ENCODE data around the gene FRMD4B.

Gene FRMD4B

GRCh38 chr3:69322158-69322509 lies 63.8 kb downstream of the FRMD4B start:
- no peaks in the 10 kb centered on the region for H3K27me3 ChIP-seq (ENCODE audit: control insufficient read depth, insufficient read depth, low read length)
- H3K4me3 ChIP-seq (ENCODE audit: low read depth, low read length), result no peak overlapping the region
- no peaks in the 10 kb centered on the region for H3K4me1 ChIP-seq (ENCODE audit: control insufficient read depth, insufficient read depth, low read length)
- H3K36me3 ChIP-seq (ENCODE audit: control insufficient read depth, insufficient read depth, low read length), result no peaks in the 10 kb centered on the region
- H3K9ac ChIP-seq (ENCODE audit: low read depth, low read length), result no peak overlapping the region
- no peaks in the 10 kb centered on the region for H3K9me3 ChIP-seq (ENCODE audit: control insufficient read depth, insufficient read depth, low read length)
- no peak overlapping the region for H3K27ac ChIP-seq (ENCODE audit: low read depth, low read length)

DNA sequence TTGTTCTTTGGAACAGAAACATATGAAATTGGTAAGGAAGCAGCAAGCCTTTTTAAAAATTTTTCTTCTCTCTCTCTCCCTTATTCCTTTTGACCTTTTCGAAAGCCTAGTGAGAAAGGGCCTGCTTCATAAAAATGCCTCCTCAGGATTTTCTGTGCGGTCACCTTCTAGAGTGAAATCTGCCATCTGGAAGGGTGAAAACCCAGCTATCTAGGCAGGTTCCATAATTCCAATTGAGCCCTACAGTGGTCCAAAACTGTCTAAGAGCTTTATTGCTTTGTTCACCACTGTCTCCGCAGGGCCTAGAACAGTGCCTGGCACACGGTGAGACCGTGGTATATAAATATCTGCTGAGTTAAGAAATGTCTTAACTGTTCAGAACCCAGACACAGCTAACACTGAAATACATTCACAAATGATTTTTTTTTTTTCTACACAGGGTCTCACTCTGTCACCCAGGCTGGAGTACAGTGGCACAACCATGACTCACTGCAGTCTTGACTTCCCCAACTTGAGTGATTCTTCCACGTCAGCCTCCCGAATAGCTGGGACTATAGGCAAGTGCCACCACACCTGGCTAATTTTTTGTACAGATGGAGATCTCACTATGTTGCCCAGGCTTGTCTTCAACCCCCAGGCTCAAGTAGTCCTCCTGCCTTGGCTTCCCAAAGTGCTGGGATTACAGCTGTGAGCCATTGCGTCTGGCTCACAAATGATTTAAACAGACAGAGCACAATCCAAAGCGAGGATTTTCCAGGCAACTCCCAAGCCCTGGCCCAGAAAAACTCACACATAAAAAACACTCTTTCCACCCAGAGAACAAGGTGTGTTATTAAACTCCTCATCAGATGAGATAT lies 64.4 kb downstream of the FRMD4B start:
- Histone ChIP-seq H3K27ac (ENCODE audit: low read depth, low read length) (no peak overlapping the region), H3K9ac (ENCODE audit: low read depth, low read length) (no peak overlapping the region), H3K36me3 (ENCODE audit: control insufficient read depth, insufficient read depth, low read length) (no peaks in the 10 kb centered on the region), H3K4me1 (ENCODE audit: control insufficient read depth, insufficient read depth, low read length) (no peaks in the 10 kb centered on the region), H3K9me3 (ENCODE audit: control insufficient read depth, insufficient read depth, low read length) (no peaks in the 10 kb centered on the region), H3K27me3 (ENCODE audit: control insufficient read depth, insufficient read depth, low read length) (no peaks in the 10 kb centered on the region), H3K4me3 (ENCODE audit: low read depth, low read length) (no peak overlapping the region)

GRCh38 chr3:69320871-69321271 lies 65.0 kb downstream of the FRMD4B start:
- H3K9ac ChIP-seq (ENCODE audit: low read depth, low read length), result no peak overlapping the region
- no peaks in the 10 kb centered on the region for H3K9me3 ChIP-seq (ENCODE audit: control insufficient read depth, insufficient read depth, low read length)
- H3K27ac ChIP-seq (ENCODE audit: low read depth, low read length), result no peak overlapping the region
- no peaks in the 10 kb centered on the region for H3K27me3 ChIP-seq (ENCODE audit: control insufficient read depth, insufficient read depth, low read length)
- H3K4me3 ChIP-seq (ENCODE audit: low read depth, low read length), result no peak overlapping the region
- no peaks in the 10 kb centered on the region for H3K36me3 ChIP-seq (ENCODE audit: control insufficient read depth, insufficient read depth, low read length)
- H3K4me1 ChIP-seq (ENCODE audit: control insufficient read depth, insufficient read depth, low read length), result no peaks in the 10 kb centered on the region

DNA sequence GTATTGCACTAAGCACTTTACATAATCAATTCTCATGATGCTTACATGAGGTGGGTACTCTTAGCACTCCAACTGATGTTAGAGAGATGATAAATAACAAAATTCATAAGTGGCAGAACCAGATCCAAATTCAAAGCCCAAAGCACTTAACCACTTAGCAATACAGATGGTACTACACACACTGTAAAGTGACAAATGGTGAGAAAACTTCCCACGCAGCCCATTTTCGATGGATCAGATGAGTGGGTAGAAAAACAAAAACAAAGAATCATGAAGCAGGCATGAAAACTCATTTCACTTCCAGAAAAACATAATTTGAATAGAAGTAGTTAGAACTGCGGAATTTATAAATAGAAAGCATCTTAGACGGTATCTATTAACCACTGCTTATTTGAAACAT lies 66.2 kb downstream of the FRMD4B start:
- Histone ChIP-seq H3K36me3 (ENCODE audit: control insufficient read depth, insufficient read depth, low read length) (no peaks in the 10 kb centered on the region), H3K4me1 (ENCODE audit: control insufficient read depth, insufficient read depth, low read length) (no peaks in the 10 kb centered on the region), H3K27me3 (ENCODE audit: control insufficient read depth, insufficient read depth, low read length) (no peaks in the 10 kb centered on the region), H3K27ac (ENCODE audit: low read depth, low read length) (no peak overlapping the region), H3K9ac (ENCODE audit: low read depth, low read length) (no peak overlapping the region), H3K4me3 (ENCODE audit: low read depth, low read length) (no peak overlapping the region), H3K9me3 (ENCODE audit: control insufficient read depth, insufficient read depth, low read length) (no peaks in the 10 kb centered on the region)

DNA sequence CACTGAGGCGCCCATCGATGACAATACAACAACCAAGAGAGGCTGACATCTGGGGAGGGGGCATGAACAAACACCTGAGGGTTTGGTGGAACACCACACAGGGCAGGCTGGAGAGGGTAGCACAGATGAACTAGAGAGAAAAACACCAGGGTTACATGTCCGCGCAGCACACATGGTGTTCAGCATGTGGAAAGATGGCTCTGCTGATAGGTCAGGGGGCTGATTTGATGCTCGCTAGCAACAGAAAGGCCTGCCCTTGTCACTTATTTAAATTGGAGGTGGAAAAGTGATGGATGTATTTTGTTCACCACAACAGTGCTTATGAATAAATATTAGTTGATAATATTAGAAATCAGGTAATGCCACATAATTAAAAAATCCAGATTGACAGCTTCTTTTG lies 67.5 kb downstream of the FRMD4B start:
- no peaks in the 10 kb centered on the region for H3K9me3 ChIP-seq (ENCODE audit: control insufficient read depth, insufficient read depth, low read length)
- no peaks in the 10 kb centered on the region for H3K27me3 ChIP-seq (ENCODE audit: control insufficient read depth, insufficient read depth, low read length)
- no peak overlapping the region for H3K4me3 ChIP-seq (ENCODE audit: low read depth, low read length)
- no peaks in the 10 kb centered on the region for H3K36me3 ChIP-seq (ENCODE audit: control insufficient read depth, insufficient read depth, low read length)
- H3K27ac ChIP-seq (ENCODE audit: low read depth, low read length), result no peak overlapping the region
- no peak overlapping the region for H3K9ac ChIP-seq (ENCODE audit: low read depth, low read length)
- no peaks in the 10 kb centered on the region for H3K4me1 ChIP-seq (ENCODE audit: control insufficient read depth, insufficient read depth, low read length)

GRCh38 chr3:69313251-69313650 lies 72.6 kb downstream of the FRMD4B start:
- H3K4me3 ChIP-seq (ENCODE audit: low read depth, low read length), result no peak overlapping the region
- no peaks in the 10 kb centered on the region for H3K27me3 ChIP-seq (ENCODE audit: control insufficient read depth, insufficient read depth, low read length)
- no peaks in the 10 kb centered on the region for H3K9me3 ChIP-seq (ENCODE audit: control insufficient read depth, insufficient read depth, low read length)
- H3K27ac ChIP-seq (ENCODE audit: low read depth, low read length), result no peak overlapping the region
- no peaks in the 10 kb centered on the region for H3K4me1 ChIP-seq (ENCODE audit: control insufficient read depth, insufficient read depth, low read length)
- H3K9ac ChIP-seq (ENCODE audit: low read depth, low read length), result no peak overlapping the region
- no peaks in the 10 kb centered on the region for H3K36me3 ChIP-seq (ENCODE audit: control insufficient read depth, insufficient read depth, low read length)

- H3K4me1 ChIP-seq (ENCODE audit: control insufficient read depth, insufficient read depth, low read length), result 0 out of 2 replicates have a peak, but pooled peaks cover 2% of the 10 kb centered on the region
- no peak overlapping the region for H3K27ac ChIP-seq (ENCODE audit: low read depth, low read length)
- no peaks in the 10 kb centered on the region for H3K36me3 ChIP-seq (ENCODE audit: control insufficient read depth, insufficient read depth, low read length)
- no peak overlapping the region for H3K4me3 ChIP-seq (ENCODE audit: low read depth, low read length)
- no peaks in the 10 kb centered on the region for H3K27me3 ChIP-seq (ENCODE audit: control insufficient read depth, insufficient read depth, low read length)
- H3K9me3 ChIP-seq (ENCODE audit: control insufficient read depth, insufficient read depth, low read length), result no peaks in the 10 kb centered on the region
- H3K9ac ChIP-seq (ENCODE audit: low read depth, low read length), result no peak overlapping the region
Measured at GRCh38 chr3:69309814-69310213, 76.1 kb downstream of the FRMD4B start.

DNA sequence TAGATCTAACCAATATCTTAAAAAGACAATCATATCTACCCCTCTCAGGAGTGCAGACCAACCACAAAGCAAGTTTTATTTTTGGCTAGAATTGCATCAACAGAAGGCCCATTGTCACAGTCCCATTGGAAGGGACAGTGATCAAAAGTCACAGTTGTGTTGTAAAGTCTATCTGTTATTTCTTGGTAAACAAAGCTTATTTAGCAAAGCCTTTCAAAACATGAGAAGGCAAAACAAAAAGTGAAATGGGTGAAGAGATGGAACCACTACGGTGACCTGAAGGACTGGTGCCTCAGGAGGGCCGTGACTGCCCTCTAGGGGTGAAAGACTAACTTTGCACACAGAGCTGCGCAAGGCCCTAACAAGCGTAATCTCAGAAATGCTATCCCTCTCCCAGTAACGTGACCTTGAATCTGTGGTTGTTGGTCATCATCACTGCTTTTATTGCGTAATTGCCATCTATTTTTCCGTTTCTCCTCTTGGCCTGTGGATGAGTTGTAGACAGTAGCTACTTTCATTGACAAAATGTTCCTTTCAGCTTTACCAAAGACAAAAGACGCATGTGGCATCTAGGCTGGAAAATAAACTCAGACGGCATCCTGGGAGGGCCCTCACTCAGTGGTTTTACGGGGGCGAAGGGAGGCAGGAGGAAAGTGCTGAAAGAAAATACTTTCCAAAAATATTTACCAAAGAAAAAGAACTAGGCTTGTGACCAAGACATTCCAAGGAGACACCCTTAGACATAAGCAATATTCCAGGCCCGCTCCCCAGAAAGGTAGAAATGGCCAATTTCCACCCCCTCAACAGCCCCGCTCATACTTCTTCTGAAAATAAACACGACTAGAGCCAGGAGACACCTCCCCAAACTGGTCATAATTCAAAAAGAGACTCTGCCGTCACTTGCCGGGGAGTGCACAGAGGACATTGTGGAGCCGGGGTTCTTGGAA lies 79.4 kb downstream of the FRMD4B start:
- Histone ChIP-seq H3K9ac (ENCODE audit: low read depth, low read length) (no peak overlapping the region), H3K4me1 (ENCODE audit: control insufficient read depth, insufficient read depth, low read length) (0 out of 2 replicates have a peak, but pooled peaks cover 2% of the 10 kb centered on the region), H3K9me3 (ENCODE audit: control insufficient read depth, insufficient read depth, low read length) (no peaks in the 10 kb centered on the region), H3K36me3 (ENCODE audit: control insufficient read depth, insufficient read depth, low read length) (no peaks in the 10 kb centered on the region), H3K27ac (ENCODE audit: low read depth, low read length) (no peak overlapping the region), H3K4me3 (ENCODE audit: low read depth, low read length) (no peak overlapping the region), H3K27me3 (ENCODE audit: control insufficient read depth, insufficient read depth, low read length) (no peaks in the 10 kb centered on the region)

GRCh38 chr3:69305011-69305410 lies 80.9 kb downstream of the FRMD4B start:
- Histone ChIP-seq H3K4me1 (ENCODE audit: control insufficient read depth, insufficient read depth, low read length) (0 out of 2 replicates have a peak, but pooled peaks cover 2% of the 10 kb centered on the region), H3K9me3 (ENCODE audit: control insufficient read depth, insufficient read depth, low read length) (no peaks in the 10 kb centered on the region), H3K9ac (ENCODE audit: low read depth, low read length) (no peak overlapping the region), H3K4me3 (ENCODE audit: low read depth, low read length) (no peak overlapping the region), H3K27me3 (ENCODE audit: control insufficient read depth, insufficient read depth, low read length) (no peaks in the 10 kb centered on the region), H3K27ac (ENCODE audit: low read depth, low read length) (no peak overlapping the region), H3K36me3 (ENCODE audit: control insufficient read depth, insufficient read depth, low read length) (no peaks in the 10 kb centered on the region)

- Histone ChIP-seq H3K27ac (ENCODE audit: low read depth, low read length) (no peak overlapping the region), H3K27me3 (ENCODE audit: control insufficient read depth, insufficient read depth, low read length) (no peaks in the 10 kb centered on the region), H3K9me3 (ENCODE audit: control insufficient read depth, insufficient read depth, low read length) (no peaks in the 10 kb centered on the region), H3K36me3 (ENCODE audit: control insufficient read depth, insufficient read depth, low read length) (no peaks in the 10 kb centered on the region), H3K4me3 (ENCODE audit: low read depth, low read length) (no peak overlapping the region), H3K9ac (ENCODE audit: low read depth, low read length) (no peak overlapping the region), H3K4me1 (ENCODE audit: control insufficient read depth, insufficient read depth, low read length) (0 out of 2 replicates have a peak, but pooled peaks cover 2% of the 10 kb centered on the region)
Measured at GRCh38 chr3:69304396-69304795, 81.5 kb downstream of the FRMD4B start.

- Histone ChIP-seq H3K9ac (ENCODE audit: low read depth, low read length) (no peak overlapping the region), H3K4me3 (ENCODE audit: low read depth, low read length) (no peak overlapping the region), H3K36me3 (ENCODE audit: control insufficient read depth, insufficient read depth, low read length) (no peaks in the 10 kb centered on the region), H3K27me3 (ENCODE audit: control insufficient read depth, insufficient read depth, low read length) (no peaks in the 10 kb centered on the region), H3K27ac (ENCODE audit: low read depth, low read length) (no peak overlapping the region), H3K4me1 (ENCODE audit: control insufficient read depth, insufficient read depth, low read length) (no peaks in the 10 kb centered on the region), H3K9me3 (ENCODE audit: control insufficient read depth, insufficient read depth, low read length) (no peaks in the 10 kb centered on the region)
Measured at GRCh38 chr3:69300296-69300695, 85.6 kb downstream of the FRMD4B start.
